Measurements from ENCODE around the gene ABHD6. TPM values are rescaled to one million over a fixed set of nuclear protein-coding genes. Genes with fewer than 3 reads are reported as not detected.

ABHD6 gene
- total and polyA plus RNA-seq, 2 donors (not counting 3 experiments of a cell fraction or from before 2014, with no cell fraction given), result 5.8 to 7.5 TPM

DNA sequence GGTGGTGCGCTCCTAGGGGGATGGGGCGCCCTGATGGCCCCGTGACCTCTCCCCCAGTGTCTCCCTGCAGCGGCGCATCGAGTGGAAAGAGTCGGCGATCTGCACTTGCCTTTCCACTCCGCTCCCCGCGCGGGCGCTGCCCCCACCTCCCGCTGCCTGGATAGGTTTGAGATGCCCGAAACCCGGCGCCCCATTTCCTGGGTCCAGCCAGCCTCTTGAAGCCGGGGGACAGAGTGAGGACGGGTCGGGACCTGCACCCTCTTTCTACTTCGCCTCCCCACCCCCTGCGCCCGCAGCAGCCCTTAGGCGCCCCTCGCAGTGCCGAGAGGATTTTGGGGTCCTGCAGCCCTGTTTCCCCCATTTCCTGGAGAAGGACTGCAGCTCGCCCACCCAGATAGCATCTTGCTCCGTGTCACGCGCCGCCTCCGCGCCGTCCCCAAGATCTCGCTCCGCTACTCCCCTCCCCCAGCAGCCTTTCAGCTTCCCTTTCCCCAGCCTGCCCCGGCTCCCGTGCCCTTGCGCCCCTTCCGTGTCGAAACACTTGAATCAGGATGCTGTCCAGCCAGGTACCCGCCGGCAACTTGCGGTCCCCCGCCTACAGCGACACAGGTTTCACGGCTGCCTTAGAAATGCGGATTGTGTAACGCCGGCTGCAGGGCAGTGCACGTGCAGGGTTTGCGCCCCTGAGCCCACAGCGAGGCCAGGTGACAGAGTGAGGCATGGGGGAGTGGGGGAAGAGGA is 519 bp downstream of the ABHD6 start:
- intact Hi-C loops (cut with micrococcal nuclease) (loop anchor here (1.0 to 2.0 kb wide), 3 partner anchors 35 to 69 kb away; partner anchors contain the start of genes HTD2 and RPP14), dilution Hi-C loops (cut with MboI; ENCODE audit: extremely low pct_ligation_motif_present, low sequenced_read_pairs) (no loop called here)
- peak overlapping the region; percentile 65 to 73 (median 71) for H3K4me3 ChIP-seq (replicated peaks in 1 of 3; ENCODE audit: insufficient read depth in 1 of 3, low read depth in 1 of 3, low read length in 3 of 3)
- peak overlapping the region; percentile 72 for H3K4me2 ChIP-seq (ENCODE audit: insufficient read depth, low read length)
- peak overlapping the region; percentile 46 for H3K9ac ChIP-seq (replicated peaks; ENCODE audit: extremely low read depth, insufficient read depth, low read length)
- no peak overlapping the region for H3K27ac ChIP-seq (ENCODE audit: insufficient read depth, low read depth, low read length)
- no peaks in the 10 kb centered on the region for H3K9me1 ChIP-seq (replicated peaks; ENCODE audit: control insufficient read depth, extremely low read depth, insufficient read depth, low read length)
- peaks cover 3 to 4% of the 10 kb centered on the region in 2 experiments for H3K27me3 ChIP-seq (ENCODE audit: control insufficient read depth in 2 of 2, insufficient read depth in 2 of 2, low read length in 2 of 2)
- no peaks in the 10 kb centered on the region for H4K20me1 ChIP-seq (replicated peaks; ENCODE audit: control insufficient read depth, extremely low read depth, insufficient read depth, low read length)
- ChIA-PET POLR2A (no interaction called here), CTCF (interaction anchor here (0.7 to 4.3 kb wide), 10 partner anchors 20 to 68 kb away, joined by 3 to 19 read pairs (median 6); partner anchors contain the start of genes HTD2 and RPP14)
- H3K36me3 ChIP-seq (ENCODE audit: control insufficient read depth in 2 of 2, extremely low read depth in 1 of 2, insufficient read depth in 2 of 2, low read length in 2 of 2), result no peaks in the 10 kb centered on the region
- DNase-seq (ENCODE audit: low read depth, low spot score) (peak; percentile 18), FAIRE-seq (no peak)
- no peaks in the 10 kb centered on the region for H3K9me3 ChIP-seq (replicated peaks; ENCODE audit: control insufficient read depth, insufficient read depth, low read length)
- no peaks in the 10 kb centered on the region for H3K79me2 ChIP-seq (ENCODE audit: control insufficient read depth, insufficient read depth, low read length)
- peaks cover 6% of the 10 kb centered on the region for H3K4me1 ChIP-seq (ENCODE audit: control insufficient read depth, extremely low read depth, insufficient read depth, low read length)
- BruUV-seq (replicated peaks), result no TSS peak
- peak; percentile 19 for TF ChIP-seq GATA2 (IDR thresholded peaks at IDR 0.05; ENCODE audit: insufficient read depth, insufficient read length, low read depth, low read length)
- TF ChIP-seq, protein P1, sequence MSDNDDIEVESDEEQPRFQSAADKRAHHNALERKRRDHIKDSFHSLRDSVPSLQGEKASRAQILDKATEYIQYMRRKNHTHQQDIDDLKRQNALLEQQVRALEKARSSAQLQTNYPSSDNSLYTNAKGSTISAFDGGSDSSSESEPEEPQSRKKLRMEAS (IDR thresholded peaks at IDR 0.05; ENCODE audit: insufficient read depth, insufficient read length), result no peak
- peak overlapping the region; percentile 95 for H2AFZ ChIP-seq (ENCODE audit: low read depth, low read length)

- ChIA-PET POLR2A (no interaction called here), CTCF (interaction anchor here (1.2 to 4.3 kb wide), 8 partner anchors 11 to 68 kb away, joined by 4 to 19 read pairs (median 6); partner anchors contain the start of genes HTD2 and RPP14)
- no peak overlapping the region for H3K4me3 ChIP-seq (replicated peaks in 1 of 3; ENCODE audit: insufficient read depth in 1 of 3, low read depth in 1 of 3, low read length in 3 of 3)
- dilution Hi-C loops (cut with MboI; ENCODE audit: extremely low pct_ligation_motif_present, low sequenced_read_pairs) (no loop called here), intact Hi-C loops (cut with micrococcal nuclease) (no loop called here)
- no peaks in the 10 kb centered on the region for H4K20me1 ChIP-seq (replicated peaks; ENCODE audit: control insufficient read depth, extremely low read depth, insufficient read depth, low read length)
- FAIRE-seq, result no peak
- H3K4me1 ChIP-seq (ENCODE audit: control insufficient read depth, extremely low read depth, insufficient read depth, low read length), result peaks cover 6% of the 10 kb centered on the region
- H3K4me2 ChIP-seq (ENCODE audit: insufficient read depth, low read length), result no peak overlapping the region
- H3K9ac ChIP-seq (replicated peaks; ENCODE audit: extremely low read depth, insufficient read depth, low read length), result no peak overlapping the region
- no peak for DNase-seq (ENCODE audit: low read depth, low spot score)
- H3K27ac ChIP-seq (ENCODE audit: insufficient read depth, low read depth, low read length), result no peak overlapping the region
- H3K36me3 ChIP-seq (ENCODE audit: control insufficient read depth in 2 of 2, extremely low read depth in 1 of 2, insufficient read depth in 2 of 2, low read length in 2 of 2), result no peaks in the 10 kb centered on the region
- no peaks in the 10 kb centered on the region for H3K9me3 ChIP-seq (replicated peaks; ENCODE audit: control insufficient read depth, insufficient read depth, low read length)
- H3K27me3 ChIP-seq (ENCODE audit: control insufficient read depth in 2 of 2, insufficient read depth in 2 of 2, low read length in 2 of 2), result peaks cover under 1% of the 10 kb centered on the region in 2 experiments
- no peak overlapping the region for H2AFZ ChIP-seq (ENCODE audit: low read depth, low read length)
- TF ChIP-seq EZH2 (IDR thresholded peaks at IDR 0.05; ENCODE audit: borderline replicate concordance, low read depth, low read length, severe bottlenecking), result no peak
- no peak for TF ChIP-seq POLR2A (IDR thresholded peaks at IDR 0.05; ENCODE audit: low read depth, low read length)
- TF ChIP-seq GATA2 (IDR thresholded peaks at IDR 0.05; ENCODE audit: insufficient read depth, insufficient read length, low read depth, low read length), result no peak
- TF ChIP-seq JUN (IDR thresholded peaks at IDR 0.05; ENCODE audit: borderline replicate concordance, insufficient read depth, insufficient read length, low read depth), result no peak
- TF ChIP-seq, protein P1 (IDR thresholded peaks at IDR 0.05; ENCODE audit: insufficient read depth, insufficient read length), result no peak
- TF ChIP-seq MYC (IDR thresholded peaks at IDR 0.05; ENCODE audit: low read depth, low read length), result no peak
- TF ChIP-seq FOS (IDR thresholded peaks at IDR 0.05; ENCODE audit: borderline replicate concordance, insufficient read depth, low read length), result no peak
- TF ChIP-seq CTCF (IDR thresholded peaks at IDR 0.05; ENCODE audit: extremely low read depth in 1 of 2, insufficient read depth in 1 of 2, low read depth in 1 of 2, low read length in 2 of 2), result no peak
- no peak for TF ChIP-seq POLR2AphosphoS5 (IDR thresholded peaks at IDR 0.05; ENCODE audit: insufficient read depth, low read depth, low read length)
- H3K9me1 ChIP-seq (replicated peaks; ENCODE audit: control insufficient read depth, extremely low read depth, insufficient read depth, low read length), result no peaks in the 10 kb centered on the region
- no peaks in the 10 kb centered on the region for H3K79me2 ChIP-seq (ENCODE audit: control insufficient read depth, insufficient read depth, low read length)
- no TSS peak for BruUV-seq (replicated peaks)
Observed at GRCh38 chr3:58238830-58239229, 1.2 kb downstream of the ABHD6 start.
